H1 (cell line): Measurements from ENCODE around the gene ADGRB3. TPM values are rescaled to one million over a fixed set of nuclear protein-coding genes. Genes with fewer than 3 reads are reported as not detected.

Source experiments
- CTCF ChIA-PET: fragments of 300-600 bp; sonication (Branson Sonifier 250); formaldehyde crosslinking; loops from one replicate; lab custom pipeline; 2021; ENCODE audit not compliant: partially characterized antibody; lab: Charles Lee
- POLR2A ChIA-PET: fragments of 300-600 bp; sonication (Branson Sonifier 250); formaldehyde crosslinking; loops from one replicate; lab custom pipeline; 2021; ENCODE audit warnings: inconsistent platforms; ENCODE audit not compliant: partially characterized antibody; lab: Charles Lee
- DNase-seq, 2 experiments: peaks; one replicate each; pipeline versions ENCODE4 v3.0.0 to v3.0.0-alpha.2; 2010 to 2022; ENCODE audit warnings: low spot score in 2 of 2, low read depth in 1 of 2, mixed read lengths in 1 of 2
- FAIRE-seq: peaks from 2 replicates; lab custom pipeline; 2011; peaks lifted over from hg19 to GRCh38; lab: Jason Lieb, UNC
- H2AFZ ChIP-seq: 2 replicates; pipeline ENCODE4 v1.8.1; 2012; ENCODE audit warnings: low read length, inconsistent platforms
- H2AK5ac ChIP-seq: 2 replicates; pipeline ENCODE4 v1.6.1; 2013; ENCODE audit warnings: low read depth, low read length
- H2BK120ac ChIP-seq: replicated peaks from 2 replicates; pipeline ENCODE3; 2013; ENCODE audit warnings: low read depth, low read length, inconsistent platforms
- H2BK12ac ChIP-seq: 2 replicates; pipeline ENCODE4 v1.6.1; 2013; ENCODE audit warnings: low read depth, low read length
- H2BK15ac ChIP-seq: 2 replicates; pipeline ENCODE4 v1.6.1; 2013; ENCODE audit warnings: low read length
- H2BK20ac ChIP-seq: 2 replicates; pipeline ENCODE4 v1.6.1; 2013; ENCODE audit warnings: low read length
- H2BK5ac ChIP-seq: 2 replicates; pipeline ENCODE4 v1.6.1; 2013; ENCODE audit warnings: low read depth, low read length
- H3K14ac ChIP-seq: 2 replicates; pipeline ENCODE4 v1.6.1; 2013; ENCODE audit warnings: inconsistent platforms; ENCODE audit not compliant: insufficient read length
- H3K18ac ChIP-seq: 2 replicates; pipeline ENCODE4 v1.6.1; 2013; ENCODE audit warnings: low read length; ENCODE audit errors: extremely low read depth
- H3K23ac ChIP-seq: 2 replicates; pipeline ENCODE4 v1.6.1; 2013; ENCODE audit warnings: inconsistent platforms; ENCODE audit not compliant: insufficient read length
- H3K23me2 ChIP-seq: 2 replicates; pipeline ENCODE4 v1.6.1; 2013; ENCODE audit warnings: low read depth, low read length
- H3K27ac ChIP-seq: 2 replicates; pipeline ENCODE4 v1.6.1; 2011; ENCODE audit warnings: low read depth, low read length, inconsistent platforms
- H3K27me3 ChIP-seq, 4 experiments: replicated peaks in 1 of 4; 1 replicate in 1 of 4; 2 replicates in 3 of 4; pipeline versions ENCODE4 v1.6.1 to v1.8.1; 2011 to 2013; ENCODE audit warnings: low read length in 3 of 4, mild to moderate bottlenecking in 3 of 4, inconsistent platforms in 2 of 4, mixed read lengths in 2 of 4, moderate library complexity in 1 of 4; ENCODE audit not compliant: control insufficient read depth in 3 of 4, insufficient read depth in 3 of 4; ENCODE audit errors: extremely low read depth in 1 of 4
- H3K36me3 ChIP-seq, 4 experiments: 2 replicates each; pipeline versions ENCODE4 v1.6.1 to v1.8.1; 2011 to 2013; ENCODE audit warnings: mild to moderate bottlenecking in 4 of 4, low read length in 3 of 4, moderate library complexity in 2 of 4, control low read depth in 1 of 4, inconsistent platforms in 1 of 4; ENCODE audit not compliant: insufficient read depth in 4 of 4, control insufficient read depth in 2 of 4
- H3K4ac ChIP-seq: replicated peaks from 2 replicates; pipeline ENCODE3; 2013; ENCODE audit warnings: low read length, low read depth, mixed read lengths, inconsistent platforms; ENCODE audit not compliant: insufficient read length
- H3K4me1 ChIP-seq, 4 experiments: replicated peaks in 1 of 4; 1 replicate in 1 of 4; 2 replicates in 3 of 4; pipeline versions ENCODE4 v1.6.1 to v1.8.1; 2011 to 2013; ENCODE audit warnings: low read length in 3 of 4, inconsistent platforms in 2 of 4, mixed read lengths in 1 of 4; ENCODE audit not compliant: insufficient read depth in 4 of 4, control insufficient read depth in 3 of 4
- H3K4me2 ChIP-seq, 2 experiments: 2 replicates each; pipeline versions ENCODE4 v1.6.1 to v1.8.1; 2011 to 2013; ENCODE audit warnings: low read depth in 2 of 2, low read length in 2 of 2, control low read depth in 1 of 2, inconsistent platforms in 1 of 2, mild to moderate bottlenecking in 1 of 2; ENCODE audit not compliant: insufficient read depth in 1 of 2
- H3K4me3 ChIP-seq, 4 experiments: fragments of 200-600, 300-600 bp in 1 of 4; sonication (generic), shearing (Covaris generic), sonication (Bioruptor Twin) in 1 of 4; 2 replicates each; pipeline versions ENCODE4 v1.5.1 to v1.8.1; 2011 to 2016; ENCODE audit warnings: low read length in 4 of 4, low read depth in 3 of 4, control low read depth in 2 of 4, inconsistent platforms in 2 of 4, mild to moderate bottlenecking in 2 of 4, mixed read lengths in 1 of 4, moderate library complexity in 1 of 4; ENCODE audit not compliant: insufficient read depth in 2 of 4; ENCODE audit errors: extremely low read depth in 1 of 4
- H3K56ac ChIP-seq: replicated peaks from 2 replicates; pipeline ENCODE3; 2013; ENCODE audit warnings: low read depth, mild to moderate bottlenecking, mixed read lengths, low read length, inconsistent platforms; ENCODE audit not compliant: insufficient read length
- H3K79me1 ChIP-seq: 2 replicates; pipeline ENCODE4 v1.6.1; 2013; ENCODE audit warnings: low read depth, low read length, control low read depth
- H3K79me2 ChIP-seq, 2 experiments: 2 replicates each; pipeline versions ENCODE4 v1.6.1 to v1.8.1; 2012 to 2013; ENCODE audit warnings: low read length in 2 of 2, mild to moderate bottlenecking in 2 of 2, inconsistent platforms in 1 of 2; ENCODE audit not compliant: insufficient read depth in 2 of 2, control insufficient read depth in 1 of 2
- H3K9ac ChIP-seq, 4 experiments: replicated peaks in 1 of 4; 1 replicate in 1 of 4; 2 replicates in 3 of 4; pipeline versions ENCODE4 v1.6.1 to v1.8.1; 2011 to 2013; ENCODE audit warnings: low read depth in 3 of 4, low read length in 3 of 4, control low read depth in 2 of 4, mild to moderate bottlenecking in 2 of 4, moderate library complexity in 2 of 4, inconsistent platforms in 1 of 4; ENCODE audit errors: extremely low read depth in 1 of 4
- H3K9me3 ChIP-seq, 2 experiments: 2 replicates each; pipeline versions ENCODE4 v1.6.1 to v1.8.1; 2012 to 2013; ENCODE audit warnings: mild to moderate bottlenecking in 2 of 2, moderate library complexity in 2 of 2, control low read depth in 1 of 2, inconsistent platforms in 1 of 2, low read depth in 1 of 2, low read length in 1 of 2, mixed read lengths in 1 of 2; ENCODE audit not compliant: insufficient read depth in 2 of 2
- H4K20me1 ChIP-seq, 2 experiments: replicated peaks in 1 of 2; 2 replicates each; pipeline versions ENCODE3 to v1.8.1; 2011 to 2013; ENCODE audit warnings: inconsistent platforms in 2 of 2, low read length in 2 of 2, mild to moderate bottlenecking in 1 of 2; ENCODE audit not compliant: insufficient read depth in 2 of 2, control insufficient read depth in 1 of 2
- H4K5ac ChIP-seq: 2 replicates; pipeline ENCODE4 v1.6.1; 2013; ENCODE audit warnings: low read length, low read depth, mixed read lengths, inconsistent platforms; ENCODE audit not compliant: insufficient read length
- H4K8ac ChIP-seq: 2 replicates; pipeline ENCODE4 v1.8.0; 2013; ENCODE audit warnings: mild to moderate bottlenecking, moderate library complexity, low read length, inconsistent platforms; ENCODE audit not compliant: insufficient read depth; ENCODE audit errors: extremely low read depth
- H4K91ac ChIP-seq: replicated peaks from 2 replicates; pipeline ENCODE3; 2013; ENCODE audit warnings: low read length, mixed read lengths, inconsistent platforms; ENCODE audit not compliant: insufficient read length
- ASH2L ChIP-seq: fragments of 200-600, 300-600 bp; sonication (generic); IDR thresholded peaks from one replicate; pipeline ENCODE4 v1.7.1; 2017; ENCODE audit warnings: low read length
- BCL11A ChIP-seq, 2 experiments: IDR thresholded peaks; one replicate each; pipeline ENCODE4 v1.6.1; 2011; ENCODE audit warnings: low read depth in 2 of 2, low read length in 2 of 2, mild to moderate bottlenecking in 2 of 2
- CEBPB ChIP-seq: IDR thresholded peaks from 2 replicates; pipeline ENCODE4 v1.6.1; 2012; ENCODE audit warnings: low read depth, low read length
- CTCF ChIP-seq, 3 experiments: IDR thresholded peaks; 1 replicate in 2 of 3; 2 replicates in 1 of 3; pipeline versions ENCODE4 v1.5.1 to v1.6.1; 2011; ENCODE audit warnings: low read length in 3 of 3, mild to moderate bottlenecking in 3 of 3, inconsistent platforms in 2 of 3, low read depth in 1 of 3, moderate library complexity in 1 of 3; ENCODE audit not compliant: insufficient read depth in 1 of 3; ENCODE audit errors: control extremely low read depth in 1 of 3
- GTF2F1 ChIP-seq: IDR thresholded peaks from 2 replicates; pipeline ENCODE4 v1.6.1; 2012; ENCODE audit warnings: low read depth, low read length, improper control_type of control experiment, borderline replicate concordance
- MAX ChIP-seq: IDR thresholded peaks from 2 replicates; pipeline ENCODE4 v1.6.1; 2012; ENCODE audit warnings: inconsistent platforms
- RAD21 ChIP-seq, 2 experiments: IDR thresholded peaks in 1 of 2; conservative IDR thresholded peaks in 1 of 2; 2 replicates each; pipeline ENCODE4 v1.6.1; 2011; ENCODE audit warnings: low read depth in 2 of 2, low read length in 2 of 2, improper control_type of control experiment in 1 of 2, inconsistent platforms in 1 of 2, mild to moderate bottlenecking in 1 of 2, moderate library complexity in 1 of 2
- SP4 ChIP-seq: IDR thresholded peaks from 2 replicates; pipeline ENCODE4 v1.6.1; 2012; ENCODE audit warnings: low read length, inconsistent platforms
- TBP ChIP-seq: IDR thresholded peaks from 2 replicates; pipeline ENCODE4 v1.6.1; 2011; ENCODE audit warnings: low read depth, low read length, improper control_type of control experiment
- TEAD4 ChIP-seq: IDR thresholded peaks from 2 replicates; pipeline ENCODE4 v1.6.1; 2012; ENCODE audit warnings: low read depth, low read length, inconsistent platforms, mixed read lengths
- WGBS, 2 experiments: shearing (Covaris generic) in 1 of 2; methylation state at CpG; one replicate each; pipeline versions ENCODE4 v1.1.6 to v1.1.7; 2013 to 2015; ENCODE audit warnings: low lambda C conversion rate in 2 of 2, mixed read lengths in 2 of 2, inconsistent platforms in 1 of 2, low coverage in 1 of 2, missing lambda C conversion rate in 1 of 2; ENCODE audit not compliant: insufficient replicate concordance in 2 of 2, insufficient coverage in 1 of 2, insufficient read length in 1 of 2; ENCODE audit errors: extremely low coverage in 1 of 2, missing lambda C conversion rate in 1 of 2; 5-methylcytosine and 5-hydroxymethylcytosine counted together
- polyA plus RNA-seq, 7 experiments: library from polyadenylated mRNA; depleted of rRNA in 3 of 7; stranded (reverse) in 5 of 7; unstranded in 2 of 7; fragments of >200 nt in 5 of 7; fragments of 200-250 nt in 2 of 7; gene quantifications; 1 replicate in 5 of 7; 2 replicates in 1 of 7; 4 replicates in 1 of 7; pipeline versions ENCODE4 v1.2.1 to v1.2.3, GENCODE V29; 2011 to 2013; ENCODE audit warnings: missing spikeins in 2 of 7, mixed read lengths in 2 of 7
- total RNA-seq: library from RNA; stranded (reverse); fragmentation: NEBNext Ultra II Directional; extraction: Animal tissue kit (Norgen Biotek cat#: 25700); gene quantifications from 2 replicates; pipeline ENCODE4 v1.2.1, GENCODE V29; 2021

The ADGRB3 gene
- total and polyA plus RNA-seq, 2 of the 8 experiments (the other 6 are each of a cell fraction or from before 2014, with no cell fraction given) = 0.35 to 1.2 TPM

- no peak overlapping the region for H3K4me3 ChIP-seq
- H3K36me3 ChIP-seq = no peaks in the 10 kb centered on the region
- no peak overlapping the region for H4K5ac ChIP-seq
- H3K79me1 ChIP-seq = no peaks in the 10 kb centered on the region
- no peak overlapping the region for H3K4ac ChIP-seq
- 93% methylated on average over 2 of the region's 2 CpGs; no CpG with 5 or more reads in 1 of the 2 experiments for WGBS, 2 experiments
- no peak overlapping the region for H2BK120ac ChIP-seq
- no peak overlapping the region for H2BK15ac ChIP-seq
- no peak overlapping the region for H4K8ac ChIP-seq
- FAIRE-seq (no peak), DNase-seq (no peak)
- no peak overlapping the region for H3K56ac ChIP-seq
- H3K23me2 ChIP-seq = no peaks in the 10 kb centered on the region
- no peaks in the 10 kb centered on the region for H3K9me3 ChIP-seq
- no peak overlapping the region for H3K27ac ChIP-seq
- H2BK20ac ChIP-seq = no peak overlapping the region
- no peak overlapping the region for H3K14ac ChIP-seq
- H2BK12ac ChIP-seq = no peak overlapping the region
- no peak overlapping the region for H3K4me2 ChIP-seq
- H3K27me3 ChIP-seq = no peaks in the 10 kb centered on the region
- H2AK5ac ChIP-seq = no peak overlapping the region
- no peaks in the 10 kb centered on the region for H3K79me2 ChIP-seq
- H4K91ac ChIP-seq = no peak overlapping the region
- H2BK5ac ChIP-seq = no peak overlapping the region
- H3K23ac ChIP-seq = no peak overlapping the region
- H4K20me1 ChIP-seq = no peaks in the 10 kb centered on the region
- ChIA-PET CTCF (no interaction called here), POLR2A (no interaction called here)
- no peak overlapping the region for H2AFZ ChIP-seq
- H3K4me1 ChIP-seq = peaks cover 0 to under 1% (median 0%) of the 10 kb centered on the region in 4 experiments; a peak in 1 of 7 replicates
- no peak overlapping the region for H3K9ac ChIP-seq
- H3K18ac ChIP-seq = no peak overlapping the region
- TF ChIP-seq TBP (no peak), BCL11A (IDR thresholded peaks at IDR 0.05; ENCODE audit: low read depth in 2 of 2, low read length in 2 of 2) (no peak), GTF2F1 (no peak), TEAD4 (no peak), CEBPB (no peak), MAX (no peak), SP4 (no peak), RAD21 (IDR thresholded peaks at IDR 0.05 in 1 of 2, conservative IDR thresholded peaks at IDR 0.05 in 1 of 2; ENCODE audit: low read depth in 2 of 2, low read length in 2 of 2) (no peak), ASH2L (no peak), CTCF (IDR thresholded peaks at IDR 0.05; ENCODE audit: control extremely low read depth in 1 of 3, insufficient read depth in 1 of 3, low read depth in 1 of 3, low read length in 3 of 3) (no peak)
These were observed 353.6 kb downstream of the ADGRB3 start for GRCh38 chr6:68988698-68989097.
